Stimulated activated CD8-positive, alpha-beta memory T cell treated with anti-CD3 and anti-CD28 coated beads, Interleukin-15, amount 100 ng/mL, for 1 hour (primary cell): ENCODE measurements around the gene FN1.
"Not testable (repeated sequence)": the region's sequence is repeated elsewhere in the genome, so short reads cannot be mapped to it uniquely, and the experiment has no call there.

Experiments
- DNase-seq: peaks from one replicate; pipeline ENCODE4 v3.0.0-alpha.2; 2020; ENCODE audit warnings: low read depth

FN1 gene

DNA sequence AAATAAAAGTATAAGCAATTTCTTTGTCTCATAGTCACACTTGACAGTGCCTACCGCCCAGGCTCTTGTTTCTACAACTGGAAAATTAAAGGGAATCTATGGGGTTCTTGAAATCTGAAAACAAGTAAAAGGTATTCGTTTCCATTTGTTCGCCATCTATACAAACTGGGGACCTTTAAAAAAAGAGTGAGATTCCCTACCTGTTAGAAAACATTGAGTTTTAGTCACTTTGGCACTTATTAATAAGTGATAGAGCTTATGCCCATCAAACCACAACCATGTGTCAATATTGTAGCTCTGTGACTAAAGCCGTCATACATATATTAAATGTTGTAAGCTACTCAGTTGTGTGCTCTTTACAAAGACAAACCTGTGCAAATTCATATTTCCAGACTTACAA lies 13.2 kb downstream of the FN1 start:
- DNase-seq, result no peak

DNA sequence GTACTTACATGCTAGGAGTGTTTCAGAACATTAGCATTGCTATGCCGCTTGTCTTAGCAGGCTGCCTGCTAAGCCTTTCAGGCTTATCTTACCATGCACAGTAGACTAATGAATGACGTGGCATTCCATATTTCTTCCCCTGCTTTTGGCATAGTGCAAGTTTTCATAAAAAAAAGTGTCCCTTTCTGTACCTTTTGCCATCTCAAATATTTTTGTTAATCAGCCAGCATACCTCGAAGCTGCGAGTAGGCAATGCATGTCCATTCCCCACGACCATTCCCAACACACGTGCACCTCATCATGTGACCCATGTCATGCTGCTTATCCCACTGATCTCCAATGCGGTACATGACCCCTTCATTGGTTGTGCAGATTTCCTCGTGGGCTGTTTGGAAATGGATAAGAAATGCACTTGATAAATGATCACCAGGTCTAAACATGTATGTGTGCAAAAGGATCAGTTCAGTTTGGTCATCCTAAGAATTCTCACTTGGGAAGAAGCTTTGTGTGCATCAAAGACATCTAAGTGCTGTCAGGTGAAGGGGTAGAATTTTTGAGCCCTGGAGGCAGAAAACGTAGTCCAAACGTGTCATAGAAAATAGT lies 13.9 kb downstream of the FN1 start:
- DNase-seq, result no peak

DNA sequence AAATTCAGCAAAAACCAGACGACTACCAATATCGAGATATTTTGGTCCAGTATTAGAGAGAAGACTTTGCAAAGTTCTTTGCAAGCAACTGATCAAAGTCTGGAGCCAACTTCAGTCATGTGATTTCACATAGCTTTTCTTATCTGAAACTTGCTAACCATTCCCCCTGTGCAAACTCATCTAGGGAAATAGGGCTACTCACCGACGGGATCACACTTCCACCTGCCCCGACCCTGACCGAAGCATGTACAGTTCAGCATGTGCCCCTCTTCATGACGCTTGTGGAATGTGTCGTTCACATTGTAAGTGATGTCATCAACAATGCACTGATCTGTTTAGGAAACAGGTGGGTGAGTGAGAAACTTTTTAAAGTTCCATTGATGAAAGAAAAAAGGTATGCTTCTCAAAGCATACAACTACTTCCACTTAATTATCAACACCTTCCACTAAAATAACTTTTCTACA lies 15.4 kb downstream of the FN1 start:
- no peak for DNase-seq

DNA sequence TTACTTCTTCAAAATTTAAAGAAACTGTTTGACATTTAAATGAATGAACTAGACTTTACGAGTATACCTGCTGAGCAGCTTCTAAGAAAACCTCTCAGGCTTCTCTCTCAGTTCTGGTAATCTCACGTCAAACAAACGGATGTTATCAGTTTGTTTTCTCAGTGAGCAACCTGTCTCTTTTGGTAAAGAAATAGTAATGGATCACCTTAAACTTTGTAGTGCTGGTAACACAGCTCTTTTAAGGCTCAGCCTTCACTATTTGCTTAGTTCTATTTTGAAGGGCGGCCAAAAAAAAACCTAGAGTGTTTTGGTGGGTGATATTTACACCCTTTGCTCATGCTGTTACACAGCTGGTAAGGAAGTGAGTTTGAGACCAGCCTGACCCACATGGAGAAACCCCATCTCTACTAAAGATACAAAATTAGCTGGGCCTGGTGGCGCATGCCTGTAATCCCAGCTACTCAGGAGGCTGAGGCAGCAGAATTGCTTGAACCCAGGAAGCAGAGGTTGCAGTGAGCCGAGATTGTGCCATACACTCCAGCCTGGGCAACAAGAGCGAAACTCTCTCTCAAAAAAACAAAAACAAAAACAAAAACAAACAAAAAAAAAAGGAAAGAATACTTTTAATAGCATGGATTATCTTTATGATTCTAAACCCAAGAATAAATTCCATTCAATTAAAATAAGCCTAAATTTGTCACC lies 15.9 kb downstream of the FN1 start:
- DNase-seq, result no peak

DNA sequence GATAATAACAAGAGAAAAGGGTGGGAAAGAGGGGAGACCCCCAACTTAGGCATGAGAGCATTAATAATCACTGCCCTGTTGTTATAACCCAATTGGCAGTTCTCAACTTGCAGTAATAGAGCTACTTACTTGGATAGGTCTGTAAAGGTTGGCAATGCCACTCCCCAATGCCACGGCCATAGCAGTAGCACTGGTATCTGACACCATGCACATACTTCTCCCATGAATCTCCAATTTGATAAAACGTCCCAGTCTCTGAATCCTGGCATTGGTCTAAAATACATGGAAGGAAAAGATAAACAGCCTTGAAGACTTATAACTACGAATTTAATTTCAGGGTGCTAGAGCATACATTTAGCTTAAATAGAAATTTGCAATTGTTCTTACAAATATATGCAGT lies 16.8 kb downstream of the FN1 start:
- DNase-seq, result no peak

DNA sequence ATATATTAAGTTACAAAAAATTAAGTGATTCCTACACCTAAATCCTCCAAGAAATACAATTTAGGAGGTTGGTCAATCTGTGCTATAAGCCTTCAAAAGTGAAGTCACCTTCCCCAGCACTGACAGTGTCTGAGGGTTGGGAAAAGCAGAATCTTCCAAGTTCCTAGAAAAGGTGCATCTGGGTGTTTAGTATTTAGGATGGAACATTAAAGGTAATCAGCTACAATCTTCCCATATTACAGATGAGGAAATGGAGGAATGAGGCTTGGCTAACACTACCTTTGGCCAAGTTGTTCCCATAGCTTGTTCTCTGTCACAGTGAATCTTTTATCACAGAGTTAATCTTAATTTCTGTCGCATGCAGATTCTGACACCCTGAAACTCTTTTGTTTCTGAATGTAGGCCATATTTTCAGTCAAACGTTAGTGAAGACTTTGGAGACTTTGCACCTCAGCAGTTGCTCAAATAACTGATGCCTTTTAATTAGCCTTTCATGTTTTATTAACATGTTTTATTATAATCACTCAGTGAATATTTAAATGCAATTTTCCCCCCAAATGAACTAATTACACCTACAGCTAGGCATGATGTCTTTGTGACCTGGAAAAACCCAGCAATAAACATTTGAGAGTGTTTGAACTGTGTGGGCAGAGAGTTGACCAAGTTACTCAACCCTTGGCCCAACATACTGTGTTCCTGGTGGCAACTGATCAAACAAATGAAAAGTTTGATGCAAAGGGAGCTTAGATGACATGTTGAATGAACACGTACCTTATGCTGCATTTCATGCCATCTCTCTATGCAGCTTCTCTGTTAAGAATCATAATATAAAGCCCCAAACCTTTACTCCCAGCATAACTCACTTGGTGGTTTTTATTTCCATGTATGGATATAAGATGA lies 17.6 kb downstream of the FN1 start:
- no peak for DNase-seq

DNA sequence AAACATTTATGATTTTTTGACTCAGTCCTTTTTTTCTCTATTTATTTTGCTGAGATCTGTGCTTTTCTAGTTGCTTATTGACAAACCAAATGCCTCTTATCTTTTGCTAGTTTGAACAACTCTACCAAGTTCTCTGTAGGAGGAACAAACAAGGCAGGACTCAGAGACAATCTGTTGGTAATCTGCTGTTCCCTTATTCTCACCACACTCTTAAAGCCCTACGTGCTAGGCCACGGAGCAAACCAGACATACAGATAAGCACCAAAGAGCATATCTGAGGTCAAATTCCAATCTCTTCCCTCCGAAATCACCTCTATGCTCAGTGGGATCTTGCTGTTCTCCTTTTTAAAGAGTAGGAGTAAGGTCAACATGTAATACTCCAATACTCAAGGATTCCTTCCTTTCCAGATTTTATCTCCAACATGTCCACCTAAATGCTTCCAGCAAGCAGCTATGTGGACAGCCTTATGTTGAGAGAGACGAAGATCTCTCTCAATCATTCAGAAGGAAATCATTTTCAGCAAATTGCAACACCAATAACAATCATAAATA lies 18.4 kb downstream of the FN1 start:
- DNase-seq, result no peak

DNA sequence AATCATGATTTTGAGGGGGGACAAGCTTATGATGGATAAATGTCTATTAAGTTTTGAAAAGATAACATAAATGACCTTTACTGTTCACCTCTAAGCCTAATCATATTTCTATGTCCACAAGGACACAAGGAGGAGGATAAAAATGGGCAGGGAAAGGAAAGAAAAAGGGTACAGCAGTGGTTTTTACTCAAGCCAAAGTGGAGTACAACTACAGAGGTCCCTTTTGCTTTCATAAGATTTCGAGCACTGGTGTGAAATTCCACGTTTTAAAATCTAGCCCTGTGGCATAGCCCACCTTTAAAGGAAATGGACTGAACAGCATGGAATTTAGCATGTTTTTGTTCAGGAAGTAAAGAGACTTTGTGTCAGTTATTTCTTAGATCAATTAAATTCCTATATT lies 19.2 kb downstream of the FN1 start:
- DNase-seq, result no peak

DNA sequence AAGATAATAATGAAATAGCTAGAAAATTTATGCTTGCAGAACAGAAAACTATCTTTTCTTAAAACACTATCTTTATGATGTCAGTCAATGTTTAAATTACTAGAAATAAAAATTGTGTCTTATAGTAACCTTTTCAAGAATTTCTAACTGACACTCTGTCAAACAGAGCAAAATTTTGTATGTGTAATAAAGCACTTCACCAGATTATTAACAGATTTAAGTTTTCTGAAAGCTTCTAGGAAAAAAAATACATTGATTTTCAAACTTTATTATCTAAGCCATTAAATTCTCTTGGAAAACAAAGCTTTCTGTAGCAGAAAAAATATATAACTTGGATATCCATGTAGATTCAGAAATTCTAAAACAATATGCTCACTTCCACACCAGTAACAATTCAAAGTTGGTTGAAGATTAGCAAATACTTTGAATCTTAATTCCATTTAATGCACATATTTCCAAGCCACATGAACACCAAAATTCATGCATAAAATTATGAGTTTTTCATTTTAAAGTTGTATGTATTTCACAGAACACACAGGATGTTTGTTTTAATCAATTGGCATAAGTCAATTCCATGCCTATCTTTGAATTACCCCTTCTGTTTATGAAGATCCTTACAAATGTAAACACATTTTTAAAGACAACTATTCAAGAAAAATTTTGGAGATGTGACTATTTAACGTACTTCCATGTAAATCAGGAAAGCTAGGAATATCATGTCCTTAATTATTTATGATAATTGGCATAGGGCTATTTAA lies 19.9 kb downstream of the FN1 start:
- DNase-seq, result no peak

DNA sequence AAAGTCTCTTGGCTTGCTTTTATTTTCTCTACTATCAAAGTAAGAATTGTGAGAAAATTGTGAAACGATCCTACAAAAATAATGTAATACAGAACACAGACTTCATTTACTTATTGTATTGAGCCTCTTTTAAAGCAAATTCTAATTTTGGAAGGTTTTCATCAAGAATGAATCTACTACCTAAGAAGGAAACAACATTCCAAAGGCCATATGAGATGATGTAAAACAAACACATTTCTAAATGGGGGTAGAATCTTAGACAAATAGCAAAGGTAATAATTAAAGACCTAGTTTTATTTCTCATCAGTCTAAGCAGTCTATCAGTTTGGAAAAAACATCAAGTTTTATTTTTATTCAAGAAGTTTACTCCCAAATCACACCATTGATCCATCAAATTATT lies 20.6 kb downstream of the FN1 start:
- no peak for DNase-seq

DNA sequence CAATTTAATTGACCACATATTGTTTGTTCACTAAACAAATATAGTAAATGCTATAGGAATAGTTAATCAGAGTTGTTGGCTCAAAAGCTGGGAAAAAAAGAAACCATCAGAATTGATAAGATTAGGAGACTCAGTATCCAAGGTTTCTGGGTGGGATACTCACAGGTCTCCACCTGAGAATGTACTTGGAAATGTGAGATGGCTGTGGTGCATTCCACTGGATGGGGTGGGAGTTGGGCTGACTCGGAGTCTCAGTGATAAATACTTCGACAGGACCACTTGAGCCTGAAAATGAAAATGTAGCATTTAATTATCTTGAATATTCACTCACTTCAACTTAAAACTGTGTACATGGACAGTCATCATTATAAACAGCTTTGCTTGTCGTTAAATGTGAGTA lies 21.2 kb downstream of the FN1 start:
- no peak for DNase-seq

DNA sequence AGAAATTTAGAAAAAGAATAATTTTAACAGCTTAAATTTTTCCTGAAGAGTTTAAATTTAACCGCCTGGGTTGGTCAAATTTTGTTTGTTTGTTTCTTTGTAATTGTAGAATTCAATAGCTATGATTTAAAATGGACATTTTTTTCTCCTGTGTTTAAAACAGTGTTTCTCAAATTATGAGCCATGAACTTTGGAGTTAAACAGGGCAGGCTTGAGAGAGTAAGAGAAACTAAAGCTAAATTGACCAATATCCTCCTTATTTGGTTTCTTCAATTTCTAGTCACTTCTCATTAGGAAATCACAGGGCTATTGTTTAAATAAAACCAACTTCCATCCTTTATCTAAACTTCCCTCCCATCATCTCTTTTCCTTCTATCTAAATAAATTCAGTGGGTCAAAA lies 21.9 kb downstream of the FN1 start:
- DNase-seq, result no peak

DNA sequence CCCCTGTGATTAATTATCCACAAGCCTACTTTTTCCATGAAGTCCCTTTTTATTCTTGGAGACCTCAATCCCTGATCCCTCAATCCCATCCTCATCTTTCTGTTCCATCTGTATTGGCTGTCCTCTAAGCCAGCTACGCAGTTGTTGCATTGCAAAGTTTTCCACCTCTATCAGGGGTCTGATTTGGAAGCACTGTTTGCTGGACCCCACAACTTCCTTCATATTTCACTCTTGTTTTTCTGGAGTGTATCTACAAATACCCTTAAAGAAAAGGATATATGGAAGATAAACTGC lies 22.4 kb downstream of the FN1 start:
- no peak for DNase-seq

DNA sequence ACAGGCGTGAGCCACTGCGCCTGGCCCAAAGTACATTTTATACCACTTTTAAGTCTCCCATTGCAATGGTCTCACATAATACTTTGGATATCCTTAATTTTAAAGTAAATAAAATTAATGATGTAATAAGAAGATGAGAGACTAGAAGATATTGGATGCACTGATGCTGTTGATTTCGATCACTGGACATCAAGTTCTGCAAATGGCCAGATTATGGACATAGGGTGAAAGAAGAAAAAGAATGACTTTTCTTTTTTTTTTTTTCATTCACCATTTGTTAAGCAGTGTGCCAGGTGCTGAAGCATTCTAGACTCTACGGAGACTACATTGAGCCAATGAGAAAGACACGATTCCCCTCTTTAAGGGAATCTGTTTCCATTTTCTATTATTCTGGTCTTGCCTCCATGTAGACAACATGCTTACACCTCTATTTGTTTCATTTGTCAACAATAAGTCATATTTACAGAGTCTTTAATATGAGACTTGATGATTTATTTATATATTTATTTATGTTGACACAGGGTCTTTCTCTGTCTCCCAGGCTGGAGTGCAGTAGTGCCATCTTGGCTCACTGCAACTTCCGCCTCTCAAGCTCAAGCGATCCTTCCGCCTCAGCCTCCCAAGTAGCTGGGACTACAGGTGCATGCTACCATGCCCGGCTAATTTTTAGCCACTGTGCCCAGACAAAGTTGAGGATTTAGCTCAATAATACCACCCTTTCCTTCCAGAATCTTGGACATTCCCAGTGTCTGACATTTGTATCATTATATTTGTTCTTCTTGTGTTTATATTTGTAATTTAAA lies 23.7 kb downstream of the FN1 start:
- no peak for DNase-seq

DNA sequence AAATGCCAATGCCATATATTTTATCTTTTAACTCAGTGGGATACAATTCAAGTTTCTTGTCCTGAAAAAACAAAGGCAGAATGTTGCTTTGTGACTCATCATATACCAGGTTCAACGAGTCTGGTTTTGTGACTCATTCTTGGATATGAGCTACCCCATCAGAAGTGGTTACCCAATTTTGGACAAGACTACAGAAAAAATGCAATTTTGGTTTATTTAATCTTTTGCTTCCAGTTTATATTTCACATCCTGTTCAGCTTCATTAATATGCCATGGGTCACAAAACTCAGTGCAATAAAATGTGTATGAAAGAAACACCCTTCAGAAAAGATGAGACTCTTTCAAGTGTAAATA lies 25.0 kb downstream of the FN1 start:
- DNase-seq, result no peak

DNA sequence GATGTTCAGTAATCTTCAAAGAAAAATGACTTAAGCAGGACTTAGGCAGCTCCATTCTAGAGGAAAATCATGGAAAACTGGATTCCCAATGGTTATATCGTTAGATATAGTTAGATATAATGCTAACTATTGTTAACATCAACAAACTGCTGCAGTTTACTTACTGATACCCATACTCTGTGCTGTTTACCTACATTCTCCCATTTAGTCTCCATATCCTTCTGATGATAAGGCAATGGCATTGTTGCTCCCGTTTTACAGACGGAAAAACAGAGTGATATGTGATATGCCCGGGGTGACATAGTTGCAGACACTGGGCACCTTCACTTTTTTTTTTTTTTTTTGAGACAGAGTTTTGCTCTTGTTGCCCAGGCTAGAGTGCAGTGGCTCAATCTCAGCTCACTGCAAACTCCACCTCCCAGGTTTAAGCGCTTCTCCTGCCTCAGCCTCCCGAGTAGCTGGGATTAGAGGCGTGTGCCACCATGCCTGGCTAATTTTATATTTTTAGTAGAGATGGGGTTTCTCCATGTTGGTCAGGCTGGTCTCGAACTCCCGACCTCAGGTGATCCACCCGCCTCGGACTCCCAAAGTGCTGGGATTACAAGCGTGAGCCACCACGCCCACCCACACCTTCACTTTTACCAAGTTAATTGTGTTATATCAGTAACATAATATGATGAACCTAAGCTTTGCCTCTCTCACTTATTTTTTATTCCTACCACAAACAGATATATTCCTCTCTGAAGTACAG lies 25.5 kb downstream of the FN1 start:
- not testable (repeated sequence) for DNase-seq

DNA sequence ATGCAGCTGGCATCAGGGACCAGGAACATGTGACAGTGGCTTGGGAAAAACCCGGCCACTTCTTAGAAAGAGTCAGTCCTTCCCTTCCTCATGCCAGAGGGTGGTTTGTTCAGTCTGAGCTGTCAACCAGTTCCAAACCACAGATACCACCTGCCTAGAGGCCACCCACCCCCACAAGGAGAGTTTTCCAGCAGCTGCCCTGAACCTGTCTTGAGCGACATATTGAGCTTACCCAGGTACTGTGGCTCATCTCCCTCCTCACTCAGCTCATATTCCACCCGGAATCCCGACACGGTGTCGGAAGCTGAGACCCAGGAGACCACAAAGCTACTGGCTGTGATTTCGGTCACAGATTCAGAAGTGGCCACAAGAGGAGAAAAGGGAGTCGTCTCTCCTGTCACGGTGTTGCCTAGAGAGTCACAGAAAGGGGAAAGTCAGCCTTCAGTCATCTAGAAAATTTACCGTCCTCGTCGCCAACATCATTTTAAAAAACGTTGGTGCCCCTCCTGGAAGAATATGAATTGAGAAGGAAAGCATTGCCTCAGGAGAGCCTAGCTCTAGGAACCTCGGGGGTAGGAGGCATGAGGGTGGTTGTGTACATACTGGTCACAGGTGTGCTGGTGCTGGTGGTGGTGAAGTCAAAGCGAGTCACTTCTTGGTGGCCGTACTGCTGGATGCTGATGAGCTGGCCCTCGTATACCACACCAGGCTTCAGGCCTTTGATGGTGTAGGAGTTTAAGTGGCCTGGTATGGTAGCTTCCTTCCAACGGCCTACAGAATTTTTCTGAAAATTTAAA lies 26.3 kb downstream of the FN1 start:
- DNase-seq, result no peak

DNA sequence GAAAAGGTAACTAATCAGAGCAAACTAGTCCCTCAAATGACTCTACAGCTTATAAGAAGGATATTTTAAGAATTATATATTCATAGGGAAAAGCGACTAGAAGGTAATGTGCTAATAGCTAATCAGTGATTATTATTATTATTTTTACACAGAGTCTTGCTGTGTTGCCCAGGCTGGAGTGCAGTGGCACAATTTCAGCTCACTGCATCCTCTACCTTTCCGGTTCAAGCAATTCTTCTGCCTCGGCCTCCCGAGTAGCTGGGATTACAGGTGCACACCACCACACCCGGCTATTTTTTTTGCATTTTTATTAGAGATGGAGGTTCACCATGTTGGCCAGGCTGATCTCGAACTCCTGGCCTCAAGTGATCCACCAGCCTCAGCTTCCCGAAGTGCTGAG lies 27.4 kb downstream of the FN1 start:
- DNase-seq, result not testable (repeated sequence)

DNA sequence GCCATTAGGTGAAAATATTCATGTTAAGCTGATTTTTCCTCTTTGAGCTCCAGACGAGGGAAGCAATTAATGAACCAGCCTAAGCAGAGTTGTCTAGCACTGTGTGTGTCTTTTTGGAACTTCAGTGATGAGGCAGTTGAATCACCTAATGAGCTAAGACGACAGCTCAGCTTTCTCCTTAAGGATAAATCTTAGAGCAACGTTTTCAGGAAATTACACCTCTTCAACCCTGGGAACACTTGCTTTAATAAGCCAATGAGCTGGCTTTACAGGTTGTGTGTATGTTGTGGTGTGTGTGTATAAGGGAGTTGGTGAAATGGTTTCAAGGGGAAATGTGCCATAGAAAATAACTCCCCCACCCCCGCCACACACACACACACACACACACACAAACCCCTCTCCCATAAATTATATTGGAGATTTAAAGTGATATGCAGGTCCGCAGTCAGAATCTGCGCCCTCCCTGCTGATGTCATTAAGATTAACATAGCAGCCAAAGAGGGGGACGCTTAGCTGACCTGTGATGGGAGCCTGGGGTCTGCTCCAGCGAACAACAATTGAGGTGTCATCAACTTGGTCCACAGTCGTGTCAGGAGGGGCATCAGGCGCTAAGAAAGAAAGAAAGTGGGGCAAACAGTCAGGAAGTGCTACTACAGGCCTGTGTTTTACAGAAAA lies 28.1 kb downstream of the FN1 start:
- DNase-seq, result no peak
